ENCODE results near the gene BAZ2B. TPM values are rescaled to one million over a fixed set of nuclear protein-coding genes. Genes with fewer than 3 reads are reported as not detected.

The BAZ2B gene
- total RNA-seq, 4 donors from 2014 or later: 104 to 301 (median 157) TPM

DNA sequence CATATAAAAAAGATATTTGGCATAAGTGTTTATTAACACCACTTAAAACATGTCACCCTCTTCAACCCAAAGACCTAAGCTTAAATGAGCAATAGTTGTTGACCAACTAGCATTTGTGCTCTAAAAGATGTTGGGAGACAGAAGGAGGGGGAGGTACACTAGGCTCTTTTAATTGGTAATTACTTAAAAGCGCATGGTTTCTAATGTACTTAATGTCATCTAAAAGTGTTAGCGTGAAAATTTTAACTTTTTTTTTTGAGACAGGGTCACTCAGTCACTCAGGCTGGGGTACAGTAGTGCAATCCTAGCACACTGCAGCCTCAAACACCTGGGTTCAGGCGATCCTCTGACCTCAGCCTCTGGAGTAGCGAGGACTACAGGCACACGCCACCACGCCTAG lies 335.3 kb downstream of the BAZ2B start:
- H3K9me3 ChIP-seq: no peaks in the 10 kb centered on the region
- DNase-seq: no peak
- H3K36me3 ChIP-seq: peaks cover 0 to 6% (median 0%) of the 10 kb centered on the region in 3 donors
- H3K4me1 ChIP-seq: peaks cover 0 to 14% (median 4%) of the 10 kb centered on the region in 4 donors
- no peak overlapping the region for H3K27ac ChIP-seq
- H3K4me3 ChIP-seq: no peak overlapping the region
- no peaks in the 10 kb centered on the region for H3K27me3 ChIP-seq
- TF ChIP-seq POLR2A (IDR thresholded peaks at IDR 0.05): no peak
- TF ChIP-seq, protein P1, sequence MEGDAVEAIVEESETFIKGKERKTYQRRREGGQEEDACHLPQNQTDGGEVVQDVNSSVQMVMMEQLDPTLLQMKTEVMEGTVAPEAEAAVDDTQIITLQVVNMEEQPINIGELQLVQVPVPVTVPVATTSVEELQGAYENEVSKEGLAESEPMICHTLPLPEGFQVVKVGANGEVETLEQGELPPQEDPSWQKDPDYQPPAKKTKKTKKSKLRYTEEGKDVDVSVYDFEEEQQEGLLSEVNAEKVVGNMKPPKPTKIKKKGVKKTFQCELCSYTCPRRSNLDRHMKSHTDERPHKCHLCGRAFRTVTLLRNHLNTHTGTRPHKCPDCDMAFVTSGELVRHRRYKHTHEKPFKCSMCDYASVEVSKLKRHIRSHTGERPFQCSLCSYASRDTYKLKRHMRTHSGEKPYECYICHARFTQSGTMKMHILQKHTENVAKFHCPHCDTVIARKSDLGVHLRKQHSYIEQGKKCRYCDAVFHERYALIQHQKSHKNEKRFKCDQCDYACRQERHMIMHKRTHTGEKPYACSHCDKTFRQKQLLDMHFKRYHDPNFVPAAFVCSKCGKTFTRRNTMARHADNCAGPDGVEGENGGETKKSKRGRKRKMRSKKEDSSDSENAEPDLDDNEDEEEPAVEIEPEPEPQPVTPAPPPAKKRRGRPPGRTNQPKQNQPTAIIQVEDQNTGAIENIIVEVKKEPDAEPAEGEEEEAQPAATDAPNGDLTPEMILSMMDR (IDR thresholded peaks at IDR 0.05): no peak

DNA sequence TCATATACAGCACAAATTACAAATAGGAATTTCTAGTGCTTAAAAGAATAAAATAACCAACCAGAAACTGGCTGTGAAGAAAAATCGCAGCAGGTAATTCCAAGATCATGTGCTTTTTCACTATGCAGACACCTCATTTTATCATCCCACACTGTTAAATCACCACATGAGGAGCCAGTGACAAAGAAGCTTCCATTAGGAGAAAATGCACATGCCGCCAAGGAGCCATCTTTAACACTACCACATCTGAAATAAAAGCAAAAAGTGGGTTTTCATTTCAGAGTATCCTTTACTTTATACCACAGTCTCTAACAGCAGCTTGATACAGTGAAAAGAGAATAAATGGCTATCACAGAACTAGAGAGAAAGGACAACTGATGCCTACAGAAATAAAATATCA lies 336.6 kb downstream of the BAZ2B start:
- H3K4me3 ChIP-seq: no peak overlapping the region
- no peak for TF ChIP-seq POLR2A (IDR thresholded peaks at IDR 0.05)
- TF ChIP-seq, protein P1 (IDR thresholded peaks at IDR 0.05): no peak
- H3K9me3 ChIP-seq: no peaks in the 10 kb centered on the region
- H3K4me1 ChIP-seq: peaks cover 0 to 1% (median 0%) of the 10 kb centered on the region in 4 donors
- H3K27me3 ChIP-seq: no peaks in the 10 kb centered on the region
- H3K36me3 ChIP-seq: peaks cover 0 to 6% (median 0%) of the 10 kb centered on the region in 3 donors
- no peak overlapping the region for H3K27ac ChIP-seq
- DNase-seq: no peak

DNA sequence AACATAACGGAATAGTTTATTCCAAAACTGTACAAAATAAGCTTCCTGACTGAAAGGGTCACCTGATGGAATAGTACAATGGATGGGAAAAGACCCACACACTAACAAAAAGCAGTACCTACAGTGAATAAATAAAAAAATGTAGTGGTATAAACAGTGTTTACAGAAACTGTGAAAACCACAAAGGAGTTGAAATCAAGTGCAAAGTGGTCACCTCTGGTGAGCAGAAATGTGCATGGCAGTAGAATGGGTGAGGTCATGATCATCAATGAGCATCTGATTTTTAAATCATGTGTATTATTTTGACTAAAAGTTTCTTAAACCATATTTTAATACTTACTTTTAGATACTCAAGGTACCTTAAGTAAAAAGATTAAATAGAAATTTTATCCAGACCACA lies 341.2 kb downstream of the BAZ2B start:
- Histone ChIP-seq H3K9me3 (no peaks in the 10 kb centered on the region), H3K27ac (no peak overlapping the region), H3K36me3 (peaks cover 0 to 17% (median 0%) of the 10 kb centered on the region in 3 donors), H3K27me3 (no peaks in the 10 kb centered on the region), H3K4me1 (no peaks in the 10 kb centered on the region), H3K4me3 (no peak overlapping the region)
- TF ChIP-seq POLR2A (IDR thresholded peaks at IDR 0.05): no peak
- TF ChIP-seq, protein P1 (IDR thresholded peaks at IDR 0.05): no peak
- no peak for DNase-seq

DNA sequence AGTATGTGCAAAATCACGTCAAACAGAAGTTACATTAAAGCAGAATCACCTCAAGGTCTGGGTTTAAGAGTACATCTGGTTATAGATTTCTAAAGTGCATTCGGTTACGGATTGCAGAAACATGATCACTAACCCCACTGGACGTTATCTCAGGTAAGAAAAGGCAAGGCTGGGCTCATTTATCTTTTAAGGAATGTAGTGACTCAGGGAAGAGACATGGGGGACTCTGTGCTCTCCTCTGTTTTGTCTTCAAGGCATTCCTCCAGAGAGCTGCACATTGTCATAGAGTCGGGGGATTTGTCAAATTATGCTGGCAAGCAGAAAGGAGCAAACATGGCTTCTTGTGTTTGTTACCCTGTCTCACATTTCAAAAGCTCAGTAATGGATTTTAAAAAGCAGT lies 344.2 kb downstream of the BAZ2B start:
- TF ChIP-seq, protein P1 (IDR thresholded peaks at IDR 0.05): no peak
- TF ChIP-seq POLR2A (IDR thresholded peaks at IDR 0.05): no peak
- H3K36me3 ChIP-seq: peaks cover 0 to 11% (median 0%) of the 10 kb centered on the region in 3 donors
- H3K4me3 ChIP-seq: no peak overlapping the region
- H3K9me3 ChIP-seq: no peaks in the 10 kb centered on the region
- H3K4me1 ChIP-seq: no peaks in the 10 kb centered on the region
- no peaks in the 10 kb centered on the region for H3K27me3 ChIP-seq
- DNase-seq: no peak
- no peak overlapping the region for H3K27ac ChIP-seq

DNA sequence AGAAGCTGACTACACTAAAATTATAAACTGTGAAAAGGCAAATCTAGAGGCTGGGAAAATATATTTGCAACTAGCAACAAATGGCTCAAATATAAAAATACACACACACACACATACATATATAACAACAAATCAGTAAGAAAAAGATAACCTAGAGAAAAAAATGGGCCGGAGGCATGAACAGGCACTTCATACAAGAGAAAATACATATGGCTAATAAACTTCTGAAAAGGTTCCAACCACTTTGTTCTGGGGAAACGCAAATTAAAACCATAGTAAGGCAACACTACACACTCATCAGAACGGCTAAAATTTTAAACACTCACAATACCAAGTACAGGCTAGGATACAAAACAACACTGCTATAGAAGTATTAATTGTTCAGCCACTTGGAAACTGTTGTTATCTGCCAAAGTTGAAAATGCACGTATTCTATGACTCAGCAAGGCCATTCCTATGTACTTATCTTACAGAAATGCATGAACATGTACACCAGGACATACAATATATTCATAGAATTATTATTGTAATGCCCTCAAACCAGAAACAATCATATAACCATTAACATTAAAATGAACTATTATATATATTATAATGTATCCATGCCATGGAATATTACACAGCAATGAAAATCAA lies 345.5 kb downstream of the BAZ2B start:
- no peaks in the 10 kb centered on the region for H3K4me1 ChIP-seq
- H3K9me3 ChIP-seq: no peaks in the 10 kb centered on the region
- H3K27me3 ChIP-seq: no peaks in the 10 kb centered on the region
- H3K27ac ChIP-seq: no peak overlapping the region
- DNase-seq: no peak
- TF ChIP-seq, protein P1 (IDR thresholded peaks at IDR 0.05): no peak
- TF ChIP-seq POLR2A (IDR thresholded peaks at IDR 0.05): no peak
- no peak overlapping the region for H3K4me3 ChIP-seq
- H3K36me3 ChIP-seq: peaks cover 0 to 11% (median 0%) of the 10 kb centered on the region in 3 donors

Small RNAs within 50 kb of the gene (small RNA-seq; reads per million reads assigned to genes)
- gene RF00019: 0 reads per million in 2 donors

Other genes with a start within 250 kb of the BAZ2B start
- gene MARCHF7, start 96.0 kb upstream of the BAZ2B start, total RNA-seq: 100 to 1,000 TPM in 1 of 4 donors, 10 to 100 TPM in 3; 47.7 to 187 (median 78.7) TPM
- gene CD302, start 181.7 kb upstream of the BAZ2B start, total RNA-seq: 10 to 100 TPM; 17.9 to 38.0 (median 30.1) TPM